KOPT-K1 (cell line): ENCODE results near the gene PSIP1.
"Not testable (repeated sequence)": the region's sequence is repeated elsewhere in the genome, so short reads cannot be mapped to it uniquely, and the experiment has no call there.

ENCODE experiments used
- H3K27ac ChIP-seq: fragments of 200-600 bp; sonication (generic); 2 replicates; pipeline ENCODE4 v1.5.1; 2016; ENCODE audit warnings: antibody characterized with exemption, mild to moderate bottlenecking, low read depth, low read length; ENCODE audit not compliant: poor library complexity, severe bottlenecking
- H3K36me3 ChIP-seq: fragments of 200-600 bp; sonication (generic); 2 replicates; pipeline ENCODE4 v1.5.1; 2017; ENCODE audit warnings: antibody characterized with exemption, mild to moderate bottlenecking, low read length, moderate library complexity; ENCODE audit not compliant: insufficient read depth
- H3K9me3 ChIP-seq: fragments of 200-600 bp; sonication (generic); 2 replicates; pipeline ENCODE4 v1.5.1; 2017; ENCODE audit warnings: antibody characterized with exemption, low read length, mild to moderate bottlenecking; ENCODE audit not compliant: insufficient read depth, poor library complexity, severe bottlenecking

Gene PSIP1

DNA sequence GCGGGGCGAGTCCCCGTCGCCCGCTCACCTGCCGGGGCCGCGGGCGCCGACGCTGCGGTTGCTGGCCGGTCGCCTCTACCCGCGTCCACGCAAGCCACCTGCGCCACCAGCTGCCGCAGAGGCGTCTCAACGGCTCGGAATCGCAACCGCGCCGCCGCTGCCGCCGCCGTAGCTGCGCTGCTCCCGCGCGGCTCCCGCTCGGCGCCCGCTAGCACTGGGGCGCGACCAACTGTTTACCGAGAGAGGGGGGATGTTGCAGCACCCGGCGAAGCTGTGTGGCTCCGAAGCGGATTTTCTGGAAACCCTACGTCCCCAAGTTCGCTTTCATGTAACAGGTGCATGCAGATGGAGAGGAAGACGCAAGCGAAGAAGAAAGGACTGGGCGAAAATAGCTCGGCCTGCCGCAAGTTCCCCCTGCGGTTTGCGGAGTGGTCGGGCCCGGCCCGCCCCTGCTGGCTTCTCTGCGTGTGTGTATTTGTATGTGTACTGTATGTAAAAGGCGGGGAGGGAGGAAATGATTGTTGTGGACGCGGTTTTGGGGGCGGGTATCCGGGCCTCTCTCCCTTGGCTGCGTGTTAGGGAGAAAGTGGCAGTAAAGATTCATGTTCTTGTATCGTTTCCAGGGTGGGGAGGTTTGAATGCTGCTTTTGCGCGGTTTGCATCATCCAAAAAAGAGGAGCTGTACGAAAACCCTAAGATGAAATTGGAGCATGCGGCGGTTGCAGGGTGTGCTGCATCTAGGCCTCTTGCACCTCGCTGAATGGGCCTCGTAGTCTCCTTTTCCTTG is at the start of gene PSIP1:
Gene PSIP1 (minus strand): TSS at position 182 of the 787 bp plus-strand sequence. CDS start 782 bp downstream, outside the sequence.
- Histone ChIP-seq H3K27ac (peak within 1 kb of the TSS; percentile 87), H3K36me3 (peaks cover 34% of the 10 kb centered on the region), H3K9me3 (no peaks in the 10 kb centered on the region)

DNA sequence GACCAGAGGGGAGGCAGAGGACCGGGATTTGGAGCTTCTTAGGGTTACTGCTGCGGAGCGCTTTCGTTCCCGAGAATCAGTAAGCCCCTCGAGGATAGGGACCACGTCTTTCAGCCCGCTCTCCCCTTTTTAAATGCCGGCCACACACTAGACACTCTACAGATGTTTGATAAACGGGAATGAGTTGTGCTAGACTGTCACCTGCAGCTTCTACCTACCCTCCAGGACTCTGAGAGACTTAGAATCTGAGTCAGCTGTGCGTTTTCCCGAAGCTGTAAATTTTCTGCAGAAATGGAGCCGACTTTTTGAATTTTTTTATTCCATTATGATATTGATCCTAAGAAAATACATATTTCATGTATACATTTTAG is 42.7 kb upstream of the PSIP1 start:
- Histone ChIP-seq H3K9me3 (no peaks in the 10 kb centered on the region), H3K36me3 (no peaks in the 10 kb centered on the region), H3K27ac (peak overlapping the region; percentile 96)

DNA sequence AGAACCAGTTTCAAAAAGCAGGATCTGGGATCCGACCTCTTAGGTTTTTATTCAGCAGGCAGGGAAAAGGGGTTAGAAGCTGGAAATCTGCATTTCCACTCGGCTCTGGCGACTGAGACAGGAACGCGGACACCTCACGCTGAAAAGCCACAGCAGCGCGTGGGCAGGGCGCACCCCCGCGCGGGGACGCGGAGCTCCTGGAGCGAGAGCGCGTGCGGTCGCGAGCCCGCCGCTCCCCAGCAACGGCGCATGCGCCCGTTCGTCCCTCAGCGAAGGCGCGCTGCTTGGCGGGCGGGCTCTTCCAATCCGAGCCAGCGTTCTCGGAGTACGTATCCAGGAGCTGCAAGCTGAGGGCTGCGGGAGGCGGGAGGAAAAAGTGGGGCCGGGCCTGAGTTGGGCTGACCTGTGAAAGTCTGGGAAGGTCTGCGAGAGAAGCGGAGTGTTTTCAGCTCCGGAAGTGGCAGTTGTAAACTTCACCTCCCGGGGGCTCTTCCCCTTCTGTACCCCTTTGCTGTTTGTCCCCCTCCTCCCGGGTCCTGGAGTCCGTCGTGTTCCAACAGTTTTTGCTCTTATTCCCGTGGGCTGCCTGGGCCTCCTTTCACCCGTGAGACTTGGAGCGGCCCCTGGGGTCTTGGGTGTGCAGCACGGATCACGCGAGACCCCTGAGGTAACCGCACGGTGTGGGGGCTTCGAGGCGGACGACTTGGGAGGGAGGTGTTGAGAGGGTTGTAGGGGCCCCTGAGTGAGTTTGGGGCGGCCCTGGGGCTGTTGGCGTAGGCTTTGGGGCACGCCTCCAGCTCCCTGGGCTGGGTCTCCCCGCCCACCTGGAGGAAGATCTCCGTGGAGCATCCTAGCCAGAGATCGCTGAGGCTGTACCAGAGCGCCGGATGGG is 42.1 kb upstream of the PSIP1 start, which contains the start of gene CCDC171:
Gene CCDC171 (plus strand): TSS at position 408 of the 892 bp plus-strand sequence. CDS start 11,046 bp downstream, outside the sequence.
- no peaks in the 10 kb centered on the region for H3K9me3 ChIP-seq
- peak within 1 kb of the TSS; percentile 96 for H3K27ac ChIP-seq
- H3K36me3 ChIP-seq, result no peaks in the 10 kb centered on the region

DNA sequence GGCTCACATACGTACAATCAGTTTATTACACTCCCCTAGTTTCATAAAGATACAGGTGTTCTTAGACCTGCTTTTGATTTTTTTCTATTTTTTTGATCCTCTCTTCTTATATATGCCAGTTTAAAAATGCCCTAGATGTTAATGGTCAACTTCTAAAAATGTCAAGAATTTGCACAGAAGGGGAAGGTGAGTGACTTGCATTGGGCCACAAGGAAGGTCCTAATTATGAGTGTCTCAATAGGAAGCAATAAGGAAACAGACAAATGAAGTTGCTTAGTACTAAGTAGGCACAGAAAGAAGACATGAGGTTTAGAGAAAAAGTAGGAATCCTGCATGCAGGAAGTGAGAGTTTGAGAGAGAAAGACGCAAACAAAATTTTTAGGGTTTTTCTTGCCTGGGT is 38.8 kb upstream of the PSIP1 start:
- H3K36me3 ChIP-seq, result no peaks in the 10 kb centered on the region
- H3K9me3 ChIP-seq, result no peaks in the 10 kb centered on the region
- no peak overlapping the region for H3K27ac ChIP-seq

DNA sequence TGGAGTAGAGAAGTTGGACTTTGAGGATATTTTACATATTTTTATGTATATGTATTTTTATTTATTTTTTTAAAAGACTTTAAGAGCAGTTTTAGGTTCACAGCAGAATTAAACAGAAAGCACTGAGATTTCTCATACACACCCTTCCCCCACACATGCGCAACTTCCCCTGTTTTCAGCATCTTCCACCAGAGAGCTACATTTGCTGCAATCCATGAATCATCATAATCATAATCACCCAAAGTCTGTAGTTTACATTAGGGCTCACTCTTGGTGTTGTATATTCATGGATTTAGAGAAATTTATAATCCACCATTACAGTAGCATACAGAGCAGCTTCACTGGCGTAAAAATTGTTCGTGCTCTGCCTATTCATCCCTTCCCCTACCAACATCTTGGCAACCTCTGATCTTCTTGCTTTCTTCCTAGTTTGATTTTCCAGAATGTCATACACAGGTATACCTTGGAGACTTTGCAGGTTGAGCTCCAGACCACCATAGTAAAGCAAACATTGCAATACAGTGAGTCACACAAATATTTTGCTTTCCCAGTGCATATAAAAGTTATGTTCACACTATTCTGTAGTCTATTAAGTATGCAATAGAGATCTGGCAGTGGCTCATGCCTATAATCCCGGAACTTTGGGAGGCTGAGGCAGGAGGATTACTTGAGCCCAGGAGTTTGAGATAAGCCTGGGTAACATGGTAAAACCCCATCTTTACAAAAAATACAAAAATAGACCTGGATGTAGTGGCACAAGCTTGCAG is 32.5 kb upstream of the PSIP1 start:
- Histone ChIP-seq H3K36me3 (no peaks in the 10 kb centered on the region), H3K9me3 (no peaks in the 10 kb centered on the region), H3K27ac (no peak overlapping the region)

DNA sequence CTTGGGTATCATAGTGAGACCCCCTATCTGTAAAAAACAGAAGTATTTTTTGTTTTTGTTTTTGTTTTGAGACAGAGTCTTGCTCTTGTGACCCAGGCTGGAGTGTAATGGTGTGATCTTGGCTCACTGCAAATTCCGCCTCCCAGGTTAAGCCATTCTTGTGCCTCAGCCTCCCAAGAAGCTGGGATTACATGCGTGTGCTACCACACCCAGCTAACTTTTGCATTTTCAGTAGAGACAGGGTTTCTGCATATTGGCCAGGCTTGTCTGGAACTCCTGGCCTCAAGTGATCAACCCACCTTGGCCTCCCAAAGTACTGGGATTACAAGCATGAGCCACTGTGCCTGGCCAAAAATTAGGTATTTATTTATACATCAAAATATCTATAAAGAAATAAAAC is 31.9 kb upstream of the PSIP1 start:
- Histone ChIP-seq H3K36me3 (no peaks in the 10 kb centered on the region), H3K9me3 (no peaks in the 10 kb centered on the region), H3K27ac (no peak overlapping the region)

DNA sequence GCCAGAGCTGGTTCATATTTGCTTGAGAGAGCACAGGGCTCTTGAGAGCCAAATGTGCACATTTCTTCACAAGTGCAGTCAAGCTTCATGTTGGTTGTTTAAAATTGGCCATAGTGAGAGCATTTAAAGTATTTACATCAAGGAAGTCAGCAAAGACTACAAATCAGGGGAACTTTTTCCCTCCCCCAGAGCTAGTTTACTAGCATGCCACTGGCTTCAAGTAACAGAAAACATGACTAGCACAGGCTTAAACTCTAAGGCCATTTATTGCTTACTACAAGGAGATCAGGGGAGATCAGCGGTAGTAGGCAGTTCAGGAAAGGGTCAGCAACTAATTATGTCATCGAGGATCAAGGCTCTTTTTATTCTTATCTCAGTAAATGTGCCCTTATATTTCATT is 31.1 kb upstream of the PSIP1 start:
- no peak overlapping the region for H3K27ac ChIP-seq
- H3K36me3 ChIP-seq, result no peaks in the 10 kb centered on the region
- no peaks in the 10 kb centered on the region for H3K9me3 ChIP-seq

DNA sequence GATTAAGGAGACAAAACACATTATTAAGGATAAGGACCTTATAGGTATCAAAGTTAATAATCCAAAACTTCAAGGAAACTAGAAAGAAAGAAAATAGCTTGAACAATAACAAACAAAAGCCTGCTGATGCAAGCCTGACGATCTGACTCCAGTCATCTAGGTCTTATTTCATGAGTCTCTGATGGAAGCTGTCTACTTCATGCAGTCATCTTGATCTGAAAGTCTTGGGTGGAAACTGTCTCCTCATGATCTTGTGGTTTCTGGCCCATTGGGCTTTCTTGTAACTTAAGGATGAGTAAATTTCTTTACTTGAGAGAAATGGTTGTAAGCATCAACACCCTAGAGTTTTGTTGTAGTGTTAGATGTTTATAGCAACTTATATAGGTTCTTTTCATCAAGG is 20.6 kb upstream of the PSIP1 start:
- no peaks in the 10 kb centered on the region for H3K36me3 ChIP-seq
- no peak overlapping the region for H3K27ac ChIP-seq
- H3K9me3 ChIP-seq, result no peaks in the 10 kb centered on the region

DNA sequence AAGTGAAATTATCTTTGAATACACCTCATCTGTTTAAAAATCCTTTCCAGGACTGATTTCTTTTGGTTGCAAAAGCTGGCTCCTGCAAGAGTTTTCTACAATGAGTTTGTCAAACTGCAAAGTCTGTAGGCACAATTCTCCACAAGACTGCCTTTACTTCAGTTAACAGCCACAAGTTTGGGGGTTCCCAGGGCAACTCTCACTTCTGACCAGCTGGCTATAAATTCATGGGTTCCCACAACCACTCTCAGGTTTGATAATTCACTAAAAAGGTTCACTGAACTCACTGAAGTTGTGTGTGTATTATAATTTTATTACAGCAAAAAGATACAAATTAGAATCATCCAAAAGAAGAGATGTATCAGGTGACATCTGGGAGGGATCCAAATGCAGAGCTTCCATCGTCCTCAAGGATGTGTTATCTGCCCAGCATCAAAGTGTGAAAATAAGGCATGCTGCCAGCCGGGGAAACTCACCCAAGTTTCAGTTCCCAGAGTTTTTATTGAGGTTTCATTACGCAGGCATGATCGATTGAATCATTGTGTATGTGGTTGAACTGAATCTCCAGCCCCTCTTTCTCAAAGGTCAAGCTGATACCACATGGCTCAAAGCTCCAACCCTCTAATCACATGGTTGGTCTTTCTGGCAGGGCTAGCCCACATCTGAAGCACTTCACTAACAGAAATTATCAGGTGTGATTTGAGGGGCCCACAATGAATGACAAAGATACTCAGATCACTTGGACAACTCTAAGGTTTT is 19.0 kb upstream of the PSIP1 start:
- H3K27ac ChIP-seq, result no peak overlapping the region
- no peaks in the 10 kb centered on the region for H3K36me3 ChIP-seq
- no peaks in the 10 kb centered on the region for H3K9me3 ChIP-seq

DNA sequence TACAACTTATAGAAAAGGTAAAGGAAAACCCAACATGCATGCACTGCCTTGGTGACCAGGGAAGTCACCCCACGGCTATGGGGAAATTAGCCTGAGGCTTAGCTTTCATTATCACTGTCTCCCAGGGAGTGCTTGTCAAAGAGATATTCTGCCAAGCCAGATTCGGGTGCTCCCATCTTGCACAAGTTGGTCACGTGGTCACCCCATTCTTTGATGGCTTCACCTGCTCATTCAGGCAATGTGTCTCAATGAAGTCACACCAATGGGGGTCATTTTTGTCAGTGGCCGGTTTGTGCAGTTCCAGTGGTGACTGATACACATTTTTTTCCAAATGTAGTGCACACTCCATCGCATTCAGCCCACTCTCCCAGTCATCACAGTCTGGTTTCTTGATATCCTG is 16.3 kb upstream of the PSIP1 start:
- not testable (repeated sequence) for H3K27ac ChIP-seq, H3K36me3 ChIP-seq

DNA sequence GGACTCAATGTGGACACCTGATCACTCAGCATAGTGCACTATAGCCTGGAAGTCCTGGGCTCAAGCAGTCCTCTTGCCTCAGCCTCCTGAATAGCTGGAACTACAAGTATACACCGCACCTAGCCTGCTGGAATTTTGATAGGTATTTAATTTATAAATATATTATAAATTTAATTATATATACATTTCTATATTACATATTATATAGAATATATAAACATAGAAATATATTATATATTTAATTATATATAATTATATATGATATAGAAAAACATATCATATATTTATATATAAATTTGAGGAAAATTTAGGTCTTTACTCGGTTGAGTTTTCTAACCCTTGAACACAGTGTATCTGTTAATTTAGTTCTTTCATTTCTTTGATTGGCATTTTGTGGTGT is 15.2 kb upstream of the PSIP1 start:
- no peaks in the 10 kb centered on the region for H3K36me3 ChIP-seq
- H3K27ac ChIP-seq, result no peak overlapping the region
- no peaks in the 10 kb centered on the region for H3K9me3 ChIP-seq

More for the DNA sequence above, 16.3 kb upstream of the PSIP1 start:
- H3K9me3 ChIP-seq, result not testable (repeated sequence)

DNA sequence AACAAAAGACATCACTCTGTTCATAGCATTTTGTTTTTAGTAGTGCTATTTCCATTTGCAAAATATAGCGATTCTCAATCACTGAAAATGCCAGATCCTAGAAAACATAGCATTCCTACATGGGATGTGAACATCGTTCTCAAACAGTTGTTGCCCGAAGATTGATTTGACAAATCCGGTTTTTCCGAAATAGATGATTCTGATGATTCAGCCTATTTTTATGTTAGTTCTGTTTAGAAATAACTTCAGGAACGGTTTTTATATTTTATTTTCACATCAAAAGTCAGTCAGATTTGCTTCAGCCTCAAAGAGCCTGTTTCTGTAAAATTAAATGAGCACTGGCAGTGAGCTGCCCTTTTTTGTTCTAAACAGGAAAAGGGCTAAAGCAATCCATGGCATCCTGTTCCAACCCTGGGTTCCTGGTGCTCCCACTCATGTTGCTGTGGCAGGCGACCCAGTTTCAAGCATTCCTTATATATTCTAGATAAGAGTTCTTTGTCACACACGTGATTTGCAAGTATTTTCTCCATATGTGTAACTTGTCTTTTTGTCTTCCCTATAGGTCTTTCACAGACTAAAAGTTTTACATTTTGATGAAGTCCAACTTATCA is 14.2 kb upstream of the PSIP1 start:
- Histone ChIP-seq H3K9me3 (no peaks in the 10 kb centered on the region), H3K36me3 (no peaks in the 10 kb centered on the region), H3K27ac (no peak overlapping the region)

DNA sequence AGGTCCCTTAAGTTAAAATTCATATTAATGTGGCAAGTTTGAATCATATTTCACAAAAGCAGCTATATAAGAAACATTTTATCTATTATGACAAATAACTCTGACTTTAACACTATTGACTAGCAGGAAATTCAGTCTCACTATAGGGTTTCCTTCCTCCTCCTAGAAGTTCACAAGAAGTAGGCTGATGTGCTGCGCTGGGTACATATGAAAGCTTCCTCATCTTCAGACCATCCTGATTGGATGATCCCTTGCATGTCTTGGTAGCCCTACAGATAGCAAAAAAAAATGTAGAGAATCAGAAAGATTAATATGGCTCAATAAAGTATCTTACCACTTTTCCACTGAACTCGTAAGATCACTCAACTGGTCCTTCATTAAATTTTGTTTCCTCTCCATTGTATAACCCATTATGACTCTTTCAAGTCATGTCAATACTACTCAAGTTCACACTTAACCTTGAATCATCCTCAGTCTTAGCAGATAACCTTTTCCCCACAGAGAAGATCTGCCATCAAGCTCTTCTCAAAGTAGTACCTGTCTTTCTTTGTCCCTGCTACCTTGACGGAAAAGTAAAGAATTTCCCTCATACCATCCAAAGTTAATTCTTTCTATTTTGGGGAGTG is 11.5 kb upstream of the PSIP1 start:
- no peaks in the 10 kb centered on the region for H3K9me3 ChIP-seq
- no peak overlapping the region for H3K27ac ChIP-seq
- no peaks in the 10 kb centered on the region for H3K36me3 ChIP-seq

DNA sequence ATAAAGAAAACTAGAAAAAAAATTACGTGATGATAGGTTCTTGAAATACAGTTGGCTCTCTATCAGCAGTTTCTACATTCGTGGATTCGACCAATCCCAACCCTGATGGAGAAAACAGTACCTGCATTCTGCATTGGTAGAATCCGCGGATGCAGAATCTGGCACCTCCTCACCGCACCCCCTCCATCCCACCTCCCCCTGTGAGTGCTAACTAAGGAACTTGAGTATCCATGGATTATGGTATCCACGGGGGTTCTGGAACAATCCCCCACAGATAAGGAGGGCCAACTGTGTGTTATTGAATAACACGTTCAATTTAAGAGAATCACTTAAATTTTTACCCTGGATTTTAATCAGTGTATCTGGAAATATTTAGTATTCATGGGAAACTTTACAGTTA is 10.5 kb upstream of the PSIP1 start:
- no peaks in the 10 kb centered on the region for H3K9me3 ChIP-seq
- no peak overlapping the region for H3K27ac ChIP-seq
- H3K36me3 ChIP-seq, result no peaks in the 10 kb centered on the region
